ENCODE data around the gene RYR1.

Gene RYR1

GRCh38 chr19:38433268-38433733, at the start of gene RYR1:
Gene RYR1, plus strand, starts transcription at chr19:38433691. Its CDS starts 139 bp downstream, at chr19:38433830.
- DNase-seq (ENCODE audit: low read depth): no peak

GRCh38 chr19:38383743-38384142, 49.7 kb upstream of the RYR1 start:
- DNase-seq (ENCODE audit: low read depth): no peak

GRCh38 chr19:38384209-38385027, 49.1 kb upstream of the RYR1 start:
- no peak for DNase-seq (ENCODE audit: low read depth)

- DNase-seq (ENCODE audit: low read depth): no peak
These were observed 48.3 kb upstream of the RYR1 start for GRCh38 chr19:38385057-38385803.

- no peak for DNase-seq (ENCODE audit: low read depth)
These were observed 47.7 kb upstream of the RYR1 start for GRCh38 chr19:38385804-38386257.

GRCh38 chr19:38386300-38386970, 47.1 kb upstream of the RYR1 start:
- no peak for DNase-seq (ENCODE audit: low read depth)

GRCh38 chr19:38386971-38387549, 46.4 kb upstream of the RYR1 start:
- DNase-seq (ENCODE audit: low read depth): no peak

GRCh38 chr19:38387550-38388348, 45.7 kb upstream of the RYR1 start, which contains the start of gene GGN:
Gene GGN, minus strand, starts transcription at chr19:38388034. Its CDS starts 773 bp downstream, at chr19:38387261.
- peak; percentile 90 for DNase-seq (ENCODE audit: low read depth)

GRCh38 chr19:38388349-38389100, 45.0 kb upstream of the RYR1 start, which contains the start of gene SPRED3:
Gene SPRED3, plus strand, starts transcription at chr19:38388697. Its CDS starts 1,606 bp downstream, at chr19:38390303.
- DNase-seq (ENCODE audit: low read depth): peak; percentile 59

GRCh38 chr19:38389101-38389925, 44.2 kb upstream of the RYR1 start:
- peak; percentile 52 for DNase-seq (ENCODE audit: low read depth)

- DNase-seq (ENCODE audit: low read depth): no peak
These were observed 43.2 kb upstream of the RYR1 start for GRCh38 chr19:38389957-38390924.

GRCh38 chr19:38391911-38392464, 41.5 kb upstream of the RYR1 start:
- DNase-seq (ENCODE audit: low read depth): no peak

GRCh38 chr19:38392707-38393308, 40.7 kb upstream of the RYR1 start:
- no peak for DNase-seq (ENCODE audit: low read depth)

GRCh38 chr19:38394488-38394887, 39.0 kb upstream of the RYR1 start:
- DNase-seq (ENCODE audit: low read depth): no peak

GRCh38 chr19:38395381-38396114, 37.9 kb upstream of the RYR1 start:
- no peak for DNase-seq (ENCODE audit: low read depth)

GRCh38 chr19:38399081-38399480, 34.4 kb upstream of the RYR1 start:
- DNase-seq (ENCODE audit: low read depth): no peak

GRCh38 chr19:38399537-38399936, 34.0 kb upstream of the RYR1 start:
- DNase-seq (ENCODE audit: low read depth): no peak

Data from fibroblast of gingiva (primary cell).